ENCODE measurements around the gene AASDH. TPM values are rescaled to one million over a fixed set of nuclear protein-coding genes. Genes with fewer than 3 reads are reported as not detected.

The AASDH gene
- total RNA-seq, 2 experiments from 2014 or later: 10.2 to 10.6 TPM

DNA sequence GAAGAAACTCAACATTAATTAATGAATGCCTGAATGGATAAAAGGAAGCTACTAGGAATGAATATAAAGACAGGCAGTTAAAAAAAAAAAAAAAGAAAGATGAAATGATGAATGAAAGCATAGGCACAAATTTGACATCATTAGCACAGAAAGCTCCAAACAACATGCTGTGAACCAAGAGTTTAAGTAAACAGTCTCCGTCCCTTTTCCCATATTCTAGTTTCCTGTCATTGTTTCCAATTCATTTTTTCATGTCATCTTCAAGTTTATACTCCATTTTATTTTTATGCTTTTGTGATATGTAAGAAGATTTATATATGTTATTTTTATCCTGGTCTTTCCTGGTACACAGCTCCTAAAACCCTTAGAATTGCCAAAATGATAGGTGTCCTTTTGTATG is 17.7 kb upstream of the AASDH start:
- no peak overlapping the region for H3K4me3 Mint-ChIP-seq
- TF ChIP-seq, protein P1, sequence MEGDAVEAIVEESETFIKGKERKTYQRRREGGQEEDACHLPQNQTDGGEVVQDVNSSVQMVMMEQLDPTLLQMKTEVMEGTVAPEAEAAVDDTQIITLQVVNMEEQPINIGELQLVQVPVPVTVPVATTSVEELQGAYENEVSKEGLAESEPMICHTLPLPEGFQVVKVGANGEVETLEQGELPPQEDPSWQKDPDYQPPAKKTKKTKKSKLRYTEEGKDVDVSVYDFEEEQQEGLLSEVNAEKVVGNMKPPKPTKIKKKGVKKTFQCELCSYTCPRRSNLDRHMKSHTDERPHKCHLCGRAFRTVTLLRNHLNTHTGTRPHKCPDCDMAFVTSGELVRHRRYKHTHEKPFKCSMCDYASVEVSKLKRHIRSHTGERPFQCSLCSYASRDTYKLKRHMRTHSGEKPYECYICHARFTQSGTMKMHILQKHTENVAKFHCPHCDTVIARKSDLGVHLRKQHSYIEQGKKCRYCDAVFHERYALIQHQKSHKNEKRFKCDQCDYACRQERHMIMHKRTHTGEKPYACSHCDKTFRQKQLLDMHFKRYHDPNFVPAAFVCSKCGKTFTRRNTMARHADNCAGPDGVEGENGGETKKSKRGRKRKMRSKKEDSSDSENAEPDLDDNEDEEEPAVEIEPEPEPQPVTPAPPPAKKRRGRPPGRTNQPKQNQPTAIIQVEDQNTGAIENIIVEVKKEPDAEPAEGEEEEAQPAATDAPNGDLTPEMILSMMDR (IDR thresholded peaks at IDR 0.05): no peak
- H3K4me1 Mint-ChIP-seq (ENCODE audit: low read depth): peaks cover 6% of the 10 kb centered on the region
- peaks cover 71% of the 10 kb centered on the region for H3K36me3 Mint-ChIP-seq (ENCODE audit: low read depth)
- no peak overlapping the region for H3K27ac ChIP-seq (ENCODE audit: low read depth in 1 of 2, low read length in 2 of 2)
- ATAC-seq (ENCODE audit: poor library complexity): no peak
- ChIA-PET POLR2A (interaction anchor here (1.5 kb wide), 1 partner anchor 31 kb away, joined by 4 read pairs; the partner anchor contains the start of genes PAICS and PPAT), CTCF (no interaction called here)
- H3K27ac Mint-ChIP-seq: no peak overlapping the region
- H3K36me3 ChIP-seq (ENCODE audit: insufficient read depth, low read length): peaks cover 30% of the 10 kb centered on the region
- H3K9me3 ChIP-seq (ENCODE audit: control insufficient read depth in 1 of 2, insufficient read depth in 1 of 2, low read length in 2 of 2): no peaks in the 10 kb centered on the region
- intact Hi-C loops (cut with DNase I, micrococcal nuclease): no loop called here
- no peaks in the 10 kb centered on the region for H3K4me1 ChIP-seq (ENCODE audit: insufficient read depth, low read length)
- H3K4me3 ChIP-seq (ENCODE audit: low read length): no peak overlapping the region
- H3K27me3 Mint-ChIP-seq: no peaks in the 10 kb centered on the region
- H3K9me3 Mint-ChIP-seq: no peaks in the 10 kb centered on the region
- DNase-seq: no peak
- no peaks in the 10 kb centered on the region for H3K27me3 ChIP-seq (ENCODE audit: control insufficient read depth in 1 of 2, insufficient read depth in 2 of 2, low read length in 2 of 2)

DNA sequence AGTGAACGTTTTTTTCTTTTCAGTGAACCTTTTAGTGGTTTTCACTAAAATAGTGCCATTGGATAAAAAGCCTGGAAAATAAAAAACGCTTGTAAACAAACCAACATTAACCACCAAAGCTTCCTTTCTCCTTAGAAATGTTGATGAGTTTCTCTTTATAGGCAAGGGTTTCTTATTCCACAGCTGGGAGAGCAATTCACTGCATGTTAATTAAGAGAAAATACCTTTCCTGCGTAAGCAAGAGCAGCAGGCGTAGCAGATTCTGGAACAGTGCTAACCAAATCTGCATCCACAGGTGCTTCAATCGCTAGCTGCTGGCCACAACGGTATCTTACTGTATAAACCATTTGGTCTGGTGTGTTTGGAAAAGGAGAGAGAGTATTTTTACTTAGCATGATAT is 13.3 kb upstream of the AASDH start:
- H3K4me1 ChIP-seq (ENCODE audit: insufficient read depth, low read length): no peaks in the 10 kb centered on the region
- H3K27me3 ChIP-seq (ENCODE audit: control insufficient read depth in 1 of 2, insufficient read depth in 2 of 2, low read length in 2 of 2): no peaks in the 10 kb centered on the region
- no peaks in the 10 kb centered on the region for H3K9me3 ChIP-seq (ENCODE audit: control insufficient read depth in 1 of 2, insufficient read depth in 1 of 2, low read length in 2 of 2)
- Mint-ChIP-seq H3K27ac (no peak overlapping the region), H3K4me1 (ENCODE audit: low read depth) (no peaks in the 10 kb centered on the region), H3K27me3 (no peaks in the 10 kb centered on the region), H3K4me3 (no peak overlapping the region), H3K9me3 (no peaks in the 10 kb centered on the region), H3K36me3 (ENCODE audit: low read depth) (peaks cover 63% of the 10 kb centered on the region)
- H3K4me3 ChIP-seq (ENCODE audit: low read length): no peak overlapping the region
- ChIA-PET POLR2A (interaction anchor here (1.1 kb wide), 1 partner anchor 13 kb away, joined by 3 read pairs; the partner anchor contains the start of gene AASDH), CTCF (interaction anchor here (1.0 kb wide), 1 partner anchor 57 kb away, joined by 4 read pairs; no protein-coding TSS in a partner anchor)
- no peak overlapping the region for H3K27ac ChIP-seq (ENCODE audit: low read depth in 1 of 2, low read length in 2 of 2)
- intact Hi-C loops (cut with DNase I, micrococcal nuclease): no loop called here
- peaks cover 22% of the 10 kb centered on the region for H3K36me3 ChIP-seq (ENCODE audit: insufficient read depth, low read length)
- DNase-seq: no peak
- ATAC-seq (ENCODE audit: poor library complexity): no peak
- TF ChIP-seq, protein P1 (IDR thresholded peaks at IDR 0.05): no peak

DNA sequence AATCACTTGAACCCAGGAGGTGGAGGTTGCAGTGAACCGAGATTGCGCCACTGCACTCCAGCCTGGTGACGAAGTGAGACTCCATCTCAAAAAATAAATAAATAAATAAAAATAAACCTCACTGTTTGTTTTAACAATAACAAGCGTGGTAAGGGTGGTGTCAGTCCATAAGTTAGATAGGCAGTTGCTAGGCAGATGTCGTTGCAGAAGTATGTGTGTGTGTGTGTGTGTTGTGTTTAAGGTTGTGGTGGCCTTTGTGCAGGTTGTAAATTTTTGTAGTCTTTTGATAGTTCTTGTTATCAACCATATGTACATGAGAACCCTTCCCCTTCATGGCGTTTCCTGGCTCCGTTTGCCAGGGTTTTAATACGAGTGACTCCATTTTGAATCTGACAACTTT is 4.0 kb upstream of the AASDH start:
- TF ChIP-seq, protein P1 (IDR thresholded peaks at IDR 0.05): no peak
- H3K4me3 ChIP-seq (ENCODE audit: low read length): no peak overlapping the region
- no peak overlapping the region for H3K4me3 Mint-ChIP-seq
- no peaks in the 10 kb centered on the region for H3K27me3 Mint-ChIP-seq
- intact Hi-C loops (cut with DNase I, micrococcal nuclease): no loop called here
- no peak overlapping the region for H3K27ac Mint-ChIP-seq
- H3K27me3 ChIP-seq (ENCODE audit: control insufficient read depth in 1 of 2, insufficient read depth in 2 of 2, low read length in 2 of 2): no peaks in the 10 kb centered on the region
- peaks cover 40% of the 10 kb centered on the region for H3K4me1 Mint-ChIP-seq (ENCODE audit: low read depth)
- peaks cover 9% of the 10 kb centered on the region for H3K4me1 ChIP-seq (ENCODE audit: insufficient read depth, low read length)
- ChIA-PET POLR2A (no interaction called here), CTCF (no interaction called here)
- ATAC-seq (ENCODE audit: poor library complexity): no peak
- H3K36me3 Mint-ChIP-seq (ENCODE audit: low read depth): peaks cover 21% of the 10 kb centered on the region
- DNase-seq: no peak
- no peaks in the 10 kb centered on the region for H3K36me3 ChIP-seq (ENCODE audit: insufficient read depth, low read length)
- no peaks in the 10 kb centered on the region for H3K9me3 Mint-ChIP-seq
- no peak overlapping the region for H3K27ac ChIP-seq (ENCODE audit: low read depth in 1 of 2, low read length in 2 of 2)
- H3K9me3 ChIP-seq (ENCODE audit: control insufficient read depth in 1 of 2, insufficient read depth in 1 of 2, low read length in 2 of 2): no peaks in the 10 kb centered on the region
